Peyer's patch (tissue), 4 donors: Measurements from ENCODE around the gene ANTKMT. TPM values are rescaled to one million over a fixed set of nuclear protein-coding genes. Genes with fewer than 3 reads are reported as not detected.

Source experiments
- DNase-seq, 3 donors: peaks; one replicate each; pipeline ENCODE4 v3.0.0-alpha.2; 2017 to 2019
- H3K27ac ChIP-seq, 4 donors: fragments of 200-600 bp; sonication (generic); one replicate each; pipeline ENCODE4 v1.5.1; 2016 to 2019
- H3K27me3 ChIP-seq, 2 donors: fragments of 200-600 bp; sonication (generic); one replicate each; pipeline ENCODE4 v1.5.1; 2019
- H3K36me3 ChIP-seq, 3 donors: fragments of 200-600 bp; sonication (generic); one replicate each; pipeline ENCODE4 v1.5.1; 2016 to 2019
- H3K4me1 ChIP-seq, 4 donors: fragments of 200-600 bp; sonication (generic); one replicate each; pipeline ENCODE4 v1.5.1; 2016 to 2019
- H3K4me3 ChIP-seq, 4 donors: fragments of 200-600 bp; sonication (generic); 1 replicate in 3 of 4; 2 replicates in 1 of 4; pipeline ENCODE4 v1.5.1; 2016 to 2019; ENCODE audit warnings: mild to moderate bottlenecking in 1 of 4
- H3K9me3 ChIP-seq, 4 donors: fragments of 200-600 bp; sonication (generic); one replicate each; pipeline ENCODE4 v1.5.1; 2016 to 2019; ENCODE audit warnings: mild to moderate bottlenecking in 1 of 4
- CTCF ChIP-seq, 6 experiments: fragments of 450-650 bp in 4 of 6; fragments of 200-600 bp in 2 of 6; sonication (generic) in 1 of 6; IDR thresholded peaks; one replicate each; pipeline ENCODE4 v1.5.1; 2017 to 2019; ENCODE audit warnings: antibody characterized with exemption in 6 of 6, mild to moderate bottlenecking in 3 of 6, moderate library complexity in 1 of 6
- POLR2A ChIP-seq, 2 donors: fragments of 450-650 bp; IDR thresholded peaks; one replicate each; pipeline ENCODE4 v1.5.1; 2017; ENCODE audit warnings: antibody characterized with exemption in 2 of 2, mild to moderate bottlenecking in 2 of 2, moderate library complexity in 2 of 2
- small RNA-seq, 2 donors: library from RNA; depleted of rRNA; stranded (forward); fragments of <200 nt; gene quantifications; one replicate each; pipeline ENCODE3, GENCODE V24; 2016
- total RNA-seq, 4 donors: library from RNA; depleted of rRNA; stranded (reverse); fragments of >200 nt; gene quantifications; one replicate each; pipeline ENCODE4 v1.1.0, GENCODE V29; 2016

ANTKMT gene
- total RNA-seq, 4 donors from 2014 or later: 52.8 to 93.9 (median 72.0) TPM

DNA sequence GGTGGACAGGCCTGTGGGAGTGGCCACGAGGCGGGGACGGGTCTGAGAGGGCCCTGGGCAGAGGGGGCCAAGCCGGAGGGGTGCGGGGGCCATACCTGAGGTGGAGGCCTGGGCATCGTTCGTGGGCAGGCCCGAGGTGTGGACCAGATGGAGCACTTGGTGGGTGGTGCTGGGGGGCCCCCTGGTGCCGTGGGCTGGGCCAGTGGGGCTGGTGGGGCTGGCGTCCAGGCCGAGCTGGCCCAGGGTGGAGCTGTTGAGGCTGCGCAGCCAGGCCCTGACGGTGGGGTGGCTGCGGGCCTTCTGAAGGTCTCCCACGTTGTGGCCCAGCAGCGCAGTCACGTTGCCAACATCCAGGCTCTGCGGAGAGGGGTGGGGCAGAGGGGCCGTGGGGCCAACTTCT is 49.0 kb downstream of the ANTKMT start:
- DNase-seq: no peak
- Histone ChIP-seq H3K27me3 (no peaks in the 10 kb centered on the region), H3K4me1 (no peaks in the 10 kb centered on the region), H3K9me3 (no peaks in the 10 kb centered on the region), H3K27ac (no peak overlapping the region), H3K4me3 (no peak overlapping the region), H3K36me3 (no peaks in the 10 kb centered on the region)
- TF ChIP-seq POLR2A (IDR thresholded peaks at IDR 0.05) (no peak), CTCF (IDR thresholded peaks at IDR 0.05) (no peak)

- no peaks in the 10 kb centered on the region for H3K27me3 ChIP-seq
- TF ChIP-seq POLR2A (IDR thresholded peaks at IDR 0.05) (no peak), CTCF (IDR thresholded peaks at IDR 0.05) (no peak)
Measured at GRCh38 chr16:770411-770810, 49.5 kb downstream of the ANTKMT start.

More at GRCh38 chr16:770411-770810, 49.5 kb downstream of the ANTKMT start:
- no peak for DNase-seq
- no peak overlapping the region for H3K4me3 ChIP-seq
- no peaks in the 10 kb centered on the region for H3K36me3 ChIP-seq
- no peak overlapping the region for H3K27ac ChIP-seq
- H3K9me3 ChIP-seq: no peaks in the 10 kb centered on the region
- H3K4me1 ChIP-seq: no peaks in the 10 kb centered on the region

Small RNA genes within 50 kb of the gene (small RNA-seq; reads per million reads assigned to genes)
- 0 reads per million in 2 donors for gene MIR662

Other genes starting within 250 kb of the ANTKMT start
- 100 to 1,000 TPM in 3 of 4 donors, 10 to 100 TPM in 1; 50.3 to 249 (median 167) TPM for gene CAPN15, start 193.4 kb upstream of the ANTKMT start, total RNA-seq
- gene PRR35, start 160.8 kb upstream of the ANTKMT start, total RNA-seq: not detected
- 10 to 100 TPM in 1 of 4 donors, 1 to 10 TPM in 3; 1.2 to 17.3 (median 1.5) TPM for gene NHLRC4, start 154.1 kb upstream of the ANTKMT start, total RNA-seq
- 10 to 100 TPM; 33.1 to 65.6 (median 55.2) TPM for gene PIGQ, start 151.2 kb upstream of the ANTKMT start, total RNA-seq
- gene RAB40C, start 131.1 kb upstream of the ANTKMT start, total RNA-seq: 10 to 100 TPM; 27.2 to 83.6 (median 62.7) TPM
- gene WFIKKN1, start 90.2 kb upstream of the ANTKMT start, total RNA-seq: 1 to 10 TPM; 2.5 to 6.2 (median 3.8) TPM
- gene METTL26, start 84.8 kb upstream of the ANTKMT start, total RNA-seq: 100 to 1,000 TPM in 1 of 4 donors, 10 to 100 TPM in 3; 44.5 to 153 (median 60.2) TPM
- gene MCRIP2, start 79.3 kb upstream of the ANTKMT start, total RNA-seq: 100 to 1,000 TPM; 114 to 260 (median 222) TPM
- 100 to 1,000 TPM in 2 of 4 donors, 10 to 100 TPM in 2; 29.8 to 154 (median 73.6) TPM for gene WDR90, start 71.8 kb upstream of the ANTKMT start, total RNA-seq
- 100 to 1,000 TPM; 110 to 416 (median 239) TPM for gene RHOT2, start 53.0 kb upstream of the ANTKMT start, total RNA-seq
- gene RHBDL1, start 45.5 kb upstream of the ANTKMT start, total RNA-seq: 10 to 100 TPM in 2 of 4 donors, 1 to 10 TPM in 2; 4.1 to 13.6 (median 9.9) TPM
- gene STUB1, start 40.7 kb upstream of the ANTKMT start, total RNA-seq: 100 to 1,000 TPM in 3 of 4 donors, 10 to 100 TPM in 1; 96.0 to 291 (median 107) TPM
- gene JMJD8, start 36.8 kb upstream of the ANTKMT start, total RNA-seq: 10 to 100 TPM; 45.6 to 56.1 (median 51.9) TPM
- 10 to 100 TPM in 3 of 4 donors, 1 to 10 TPM in 1; 8.3 to 20.4 (median 15.4) TPM for gene WDR24, start 30.7 kb upstream of the ANTKMT start, total RNA-seq
- 1 to 10 TPM; 1.4 to 2.5 (median 1.9) TPM for gene FBXL16, start 15.3 kb upstream of the ANTKMT start, total RNA-seq
- 10 to 100 TPM in 2 of 4 donors, 1 to 10 TPM in 2; 4.0 to 33.8 (median 8.9) TPM for gene METRN, start 6.0 kb upstream of the ANTKMT start, total RNA-seq
- 10 to 100 TPM in 1 of 4 donors, 1 to 10 TPM in 3; 2.1 to 13.2 (median 6.3) TPM for gene CCDC78, start 5.3 kb downstream of the ANTKMT start, total RNA-seq
- 10 to 100 TPM in 1 of 4 donors, 1 to 10 TPM in 2, under 1 TPM in 1; 0.53 to 42.9 (median 3.4) TPM for gene HAGHL, start 6.0 kb downstream of the ANTKMT start, total RNA-seq
- 100 to 1,000 TPM in 2 of 4 donors, 10 to 100 TPM in 2; 73.4 to 164 (median 117) TPM for gene CIAO3, start 19.9 kb downstream of the ANTKMT start, total RNA-seq
- gene MSLN, start 39.6 kb downstream of the ANTKMT start, total RNA-seq: 1 to 10 TPM in 3 of 4 donors, not detected in 1; 2.6 to 7.7 (median 5.4) TPM
- gene RPUSD1, start 67.2 kb downstream of the ANTKMT start, total RNA-seq: 10 to 100 TPM; 31.0 to 42.1 (median 37.4) TPM
- gene CHTF18, start 67.5 kb downstream of the ANTKMT start, total RNA-seq: 10 to 100 TPM; 12.1 to 91.6 (median 19.0) TPM
- 1 to 10 TPM in 1 of 4 donors, not detected in 3; 1.9 TPM for gene GNG13, start 79.6 kb downstream of the ANTKMT start, total RNA-seq
- gene LMF1, start 249.8 kb downstream of the ANTKMT start, total RNA-seq: 10 to 100 TPM; 16.3 to 85.4 (median 54.6) TPM